GM18520 (cell line): ENCODE data around the gene MAPK1IP1L.

Experiments used
- ATAC-seq: cut with Tn5 transposase; IDR thresholded peaks from one replicate; pipeline ENCODE4 v1.9.1; 2021; ENCODE audit not compliant: unreplicated experiment

MAPK1IP1L gene

DNA sequence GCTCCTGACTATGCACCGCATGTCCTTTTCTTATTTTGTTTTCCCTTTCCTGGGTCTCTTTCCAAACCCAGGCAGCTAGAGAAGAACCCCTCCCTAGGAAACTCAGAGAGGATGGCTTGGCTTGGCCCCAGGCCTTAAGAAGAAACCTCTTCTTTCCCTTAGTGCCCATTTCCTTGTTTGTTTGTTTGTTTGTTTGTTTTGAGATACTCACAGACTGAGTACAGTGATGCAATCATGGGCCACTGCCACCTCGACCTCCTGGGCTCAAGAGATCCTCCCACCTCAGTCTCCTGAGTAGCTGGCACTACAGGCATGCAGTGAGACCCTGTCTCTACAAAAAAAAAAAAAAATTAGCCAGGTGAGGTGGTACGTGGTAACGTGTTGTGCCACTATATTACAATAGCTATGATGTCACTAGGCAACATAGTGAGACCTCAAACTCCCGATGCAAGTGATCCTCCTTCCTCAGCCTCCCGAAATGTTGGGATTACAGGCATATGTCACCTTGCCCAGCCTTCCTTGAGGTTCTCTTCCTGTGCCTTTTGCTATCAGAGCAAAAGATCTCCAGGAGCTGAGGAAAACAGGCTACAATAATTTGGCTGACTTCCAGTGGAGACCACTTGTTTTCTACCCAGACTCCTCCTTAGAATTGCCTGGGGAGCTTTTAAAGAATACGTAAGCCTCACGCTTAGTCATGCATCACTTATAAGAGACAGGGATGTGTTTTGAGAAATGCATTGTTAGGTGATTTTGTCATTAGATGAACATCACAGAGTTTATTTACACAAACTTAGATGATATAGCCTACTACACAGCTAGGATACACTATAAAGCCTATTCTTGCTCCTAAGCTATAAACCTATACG lies 43.1 kb downstream of the MAPK1IP1L start:
- ATAC-seq = no peak

- peak; percentile 35 for ATAC-seq
Observed at GRCh38 chr14:55097881-55098560, 46.6 kb downstream of the MAPK1IP1L start.

- ATAC-seq = no peak
Observed at GRCh38 chr14:55098561-55098898, 47.1 kb downstream of the MAPK1IP1L start.

GRCh38 chr14:55099756-55100155 lies 48.3 kb downstream of the MAPK1IP1L start:
- no peak for ATAC-seq

DNA sequence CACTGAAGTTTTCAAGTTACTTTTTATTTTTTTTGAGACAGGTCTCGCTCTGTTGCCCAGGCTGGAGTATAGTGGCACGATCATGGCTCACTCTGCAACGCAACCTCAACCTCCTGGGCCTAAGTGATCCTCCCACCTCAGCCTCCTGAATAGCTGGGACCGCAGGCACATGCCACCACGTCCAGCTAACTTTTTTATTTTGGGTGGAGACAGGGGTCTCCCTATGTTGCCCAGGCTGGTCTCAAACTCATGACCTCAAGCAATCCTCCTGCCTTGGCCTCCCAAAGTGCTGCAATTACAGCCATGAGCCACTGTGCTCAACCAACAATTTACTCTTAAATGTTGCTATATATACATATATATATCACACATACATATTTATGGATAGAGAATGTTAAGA lies 50.3 kb downstream of the MAPK1IP1L start:
- no peak for ATAC-seq

DNA sequence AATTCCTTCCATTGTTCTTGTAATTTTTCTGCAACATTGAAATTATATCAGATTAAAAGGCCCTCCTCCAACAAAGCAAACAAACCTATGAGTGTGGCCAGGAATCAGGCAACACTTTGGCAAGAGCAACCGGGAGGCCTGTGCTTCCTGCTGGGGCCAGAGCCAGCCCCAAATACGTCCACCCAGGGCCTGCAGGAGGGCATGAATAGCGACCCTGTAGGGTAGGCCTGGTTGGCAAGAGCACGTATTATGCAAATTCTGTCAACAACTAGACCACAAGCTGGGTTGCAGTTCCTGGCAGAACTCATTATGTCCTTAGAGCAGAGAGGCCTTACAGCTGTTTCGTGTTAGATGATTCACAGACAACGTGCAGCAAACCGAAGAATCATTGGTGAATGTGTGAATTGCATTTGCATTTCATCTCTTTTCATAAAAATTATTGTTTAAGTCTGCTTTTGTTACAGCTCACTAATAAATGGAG lies 50.7 kb downstream of the MAPK1IP1L start:
- peak; percentile 80 for ATAC-seq

DNA sequence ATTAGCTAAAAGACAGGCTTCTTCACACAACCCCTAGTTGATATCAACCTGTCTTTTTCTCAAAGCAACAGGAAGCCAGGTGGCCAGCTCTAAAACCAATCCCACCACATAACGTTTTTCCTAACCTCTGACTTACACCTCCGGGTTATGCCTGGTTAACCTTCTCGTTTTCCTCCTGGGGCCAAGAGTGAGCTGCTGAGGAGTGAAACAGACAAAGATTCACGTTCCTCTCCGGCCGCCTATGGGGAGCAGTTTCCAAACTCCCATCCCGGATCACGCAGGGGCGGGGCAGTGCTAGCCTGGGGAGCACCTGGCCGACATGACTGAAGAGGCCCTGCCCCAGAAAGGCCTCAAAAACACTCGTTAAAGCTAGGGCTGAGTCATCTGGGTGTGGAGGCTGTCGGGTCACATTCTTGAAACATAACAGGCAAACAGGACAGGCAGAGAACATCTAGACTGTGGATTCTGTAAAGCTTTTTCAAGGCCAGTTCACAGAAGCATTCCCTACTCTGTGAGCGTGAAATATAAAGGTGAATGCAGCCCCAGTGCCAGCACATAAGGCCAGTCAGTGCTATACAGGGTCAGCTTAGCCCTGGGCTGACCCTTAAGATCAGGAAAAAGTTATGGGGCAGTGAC lies 51.7 kb downstream of the MAPK1IP1L start:
- ATAC-seq = peak; percentile 21

- ATAC-seq = no peak
Observed at GRCh38 chr14:55103971-55104954, 52.8 kb downstream of the MAPK1IP1L start.

DNA sequence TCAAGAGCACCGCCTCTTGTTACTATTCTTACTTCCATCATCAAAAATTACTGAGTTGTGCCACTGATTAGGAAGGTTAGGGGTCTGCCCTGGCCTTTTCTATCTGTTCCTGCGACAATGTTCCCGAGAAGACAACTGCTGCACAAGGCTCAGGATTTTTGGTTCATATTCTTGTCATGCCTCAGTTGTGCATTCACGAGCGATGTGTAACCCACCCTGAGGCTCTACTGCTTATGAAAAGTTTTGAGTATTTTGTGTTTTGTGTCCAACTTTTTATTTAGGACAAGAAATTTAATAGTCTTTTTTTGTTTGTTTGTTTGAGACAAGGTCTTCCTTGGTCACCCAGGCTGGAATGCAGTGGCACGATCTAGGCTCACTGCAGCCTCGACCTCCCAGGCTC lies 54.5 kb downstream of the MAPK1IP1L start:
- ATAC-seq = no peak

DNA sequence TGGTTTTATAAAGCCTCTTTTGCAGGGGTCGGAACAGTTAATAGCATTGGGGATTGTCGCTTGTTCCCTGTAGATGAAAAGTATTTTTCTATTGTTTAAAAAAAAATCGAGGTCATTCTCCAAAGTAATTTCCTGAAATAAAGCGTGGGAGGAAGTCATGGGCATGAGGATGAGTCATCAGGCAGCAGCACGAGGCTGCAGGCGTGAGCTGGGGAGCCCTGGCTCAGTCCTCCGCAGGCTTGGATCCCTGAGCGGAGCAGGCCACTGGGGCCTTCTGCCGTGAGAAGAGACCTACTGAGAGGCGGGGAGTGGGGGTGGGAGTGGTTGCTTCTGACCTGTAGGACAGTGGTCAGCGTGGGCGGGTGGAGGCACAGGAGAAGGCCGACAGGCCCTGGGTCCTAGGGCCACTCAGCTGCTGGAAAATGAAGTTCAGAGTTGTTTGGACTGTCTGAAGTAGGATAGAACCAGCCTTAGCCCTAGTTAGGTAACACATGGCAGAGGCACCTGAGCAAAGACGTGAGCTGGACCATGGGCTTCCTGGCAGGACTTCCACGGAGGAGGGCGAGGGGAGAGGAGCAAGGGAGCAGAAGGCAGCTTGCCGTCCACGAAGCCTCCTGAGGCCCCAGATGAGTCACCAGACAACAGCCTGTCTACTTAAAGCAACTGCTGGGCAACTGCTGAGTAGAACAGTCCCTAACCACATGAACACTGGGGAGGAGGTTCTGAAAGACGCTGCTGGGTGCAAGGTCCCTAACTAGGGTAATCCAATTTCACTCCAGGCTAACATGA lies 56.5 kb downstream of the MAPK1IP1L start:
- no peak for ATAC-seq

- ATAC-seq = no peak
Observed at GRCh38 chr14:55109836-55110235, 58.4 kb downstream of the MAPK1IP1L start.

DNA sequence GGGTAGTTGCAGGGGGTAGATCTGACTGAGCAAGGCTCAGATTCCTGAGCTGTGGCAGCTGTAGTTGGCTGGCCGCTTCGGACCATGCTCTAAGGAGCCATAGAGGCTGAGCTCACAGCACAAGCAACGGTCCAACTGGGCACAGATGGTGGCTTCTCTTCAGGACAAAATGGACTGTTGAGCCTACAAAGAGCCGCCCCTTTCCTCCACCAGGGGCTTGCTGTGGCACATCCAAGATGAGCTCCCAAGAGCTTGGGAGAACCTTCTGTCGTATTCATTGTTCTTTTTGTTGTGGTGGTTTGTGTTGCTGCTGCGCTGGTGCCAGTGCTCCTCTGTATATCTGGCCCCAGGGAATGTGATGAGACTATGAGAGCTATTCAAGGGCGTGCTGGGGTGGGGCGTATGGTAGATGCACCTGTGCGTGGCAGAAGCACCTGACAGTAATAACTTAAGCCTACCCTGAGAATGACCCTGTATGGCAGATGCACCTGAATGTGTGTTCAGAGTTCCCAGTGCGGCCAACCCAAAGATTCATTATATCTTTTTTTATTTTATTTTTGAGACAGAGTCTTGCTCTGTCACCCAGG lies 59.8 kb downstream of the MAPK1IP1L start:
- no peak for ATAC-seq

DNA sequence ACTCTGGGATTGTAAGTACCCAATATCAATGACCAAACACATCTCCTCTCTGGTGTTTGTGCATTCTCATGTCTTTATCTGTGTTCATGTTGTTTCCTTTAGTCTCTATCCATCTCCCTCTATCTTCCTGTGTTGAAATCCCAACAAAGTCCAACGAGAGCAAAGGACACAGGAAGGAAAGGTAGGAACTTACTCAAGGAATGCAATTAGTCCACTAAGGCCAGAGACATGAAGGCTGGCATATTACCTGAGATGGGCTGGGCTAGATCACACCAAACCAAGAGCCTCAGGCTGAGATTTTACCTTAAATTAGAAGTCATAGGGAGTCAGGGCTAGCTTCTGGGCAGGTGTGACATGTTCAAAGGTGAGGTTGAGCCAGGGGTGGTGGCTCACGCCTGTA lies 63.3 kb downstream of the MAPK1IP1L start:
- no peak for ATAC-seq

GRCh38 chr14:55115460-55115859 lies 64.0 kb downstream of the MAPK1IP1L start:
- ATAC-seq = no peak

DNA sequence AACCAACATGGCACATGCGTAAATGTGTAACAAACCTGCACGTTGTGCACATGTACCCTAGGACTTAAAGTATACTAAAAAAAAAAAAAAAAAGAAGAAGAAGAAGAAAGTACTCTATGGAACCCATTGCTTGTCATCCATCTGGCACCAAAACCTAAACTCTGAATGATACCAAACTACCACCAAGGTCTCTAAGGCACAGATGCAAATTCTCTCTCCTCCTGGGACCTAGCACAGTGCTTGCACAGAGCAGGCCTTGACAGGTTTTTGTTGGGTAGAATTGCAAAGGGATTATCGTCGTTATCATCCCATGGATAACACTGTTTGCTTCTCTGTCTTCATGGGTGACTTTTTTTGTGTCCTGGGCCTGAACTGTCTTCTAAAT lies 64.4 kb downstream of the MAPK1IP1L start:
- ATAC-seq = no peak

- no peak for ATAC-seq
Observed at GRCh38 chr14:55116246-55117030, 65.0 kb downstream of the MAPK1IP1L start.

GRCh38 chr14:55117803-55118441 lies 66.5 kb downstream of the MAPK1IP1L start:
- ATAC-seq = no peak

DNA sequence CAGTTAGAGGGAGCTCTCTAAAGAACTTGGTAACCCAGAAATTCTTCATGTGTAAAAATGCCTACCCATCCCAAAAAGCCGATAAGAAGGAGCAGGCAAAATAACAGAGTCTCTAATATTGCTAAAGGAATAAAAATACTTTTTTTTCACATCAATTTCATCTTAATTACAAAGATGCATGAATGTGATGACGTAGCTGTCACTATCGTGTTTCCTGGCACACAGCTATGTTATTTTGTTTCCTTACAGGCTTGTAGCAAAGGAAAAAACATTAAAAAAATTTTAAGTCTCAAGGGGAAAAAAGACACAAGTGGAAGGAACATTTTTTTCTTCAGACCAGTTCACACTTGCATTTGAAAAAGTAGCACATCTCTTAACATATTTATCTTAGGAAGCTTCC lies 67.3 kb downstream of the MAPK1IP1L start:
- no peak for ATAC-seq
